ENCODE data around the gene THBD.

The THBD gene

DNA sequence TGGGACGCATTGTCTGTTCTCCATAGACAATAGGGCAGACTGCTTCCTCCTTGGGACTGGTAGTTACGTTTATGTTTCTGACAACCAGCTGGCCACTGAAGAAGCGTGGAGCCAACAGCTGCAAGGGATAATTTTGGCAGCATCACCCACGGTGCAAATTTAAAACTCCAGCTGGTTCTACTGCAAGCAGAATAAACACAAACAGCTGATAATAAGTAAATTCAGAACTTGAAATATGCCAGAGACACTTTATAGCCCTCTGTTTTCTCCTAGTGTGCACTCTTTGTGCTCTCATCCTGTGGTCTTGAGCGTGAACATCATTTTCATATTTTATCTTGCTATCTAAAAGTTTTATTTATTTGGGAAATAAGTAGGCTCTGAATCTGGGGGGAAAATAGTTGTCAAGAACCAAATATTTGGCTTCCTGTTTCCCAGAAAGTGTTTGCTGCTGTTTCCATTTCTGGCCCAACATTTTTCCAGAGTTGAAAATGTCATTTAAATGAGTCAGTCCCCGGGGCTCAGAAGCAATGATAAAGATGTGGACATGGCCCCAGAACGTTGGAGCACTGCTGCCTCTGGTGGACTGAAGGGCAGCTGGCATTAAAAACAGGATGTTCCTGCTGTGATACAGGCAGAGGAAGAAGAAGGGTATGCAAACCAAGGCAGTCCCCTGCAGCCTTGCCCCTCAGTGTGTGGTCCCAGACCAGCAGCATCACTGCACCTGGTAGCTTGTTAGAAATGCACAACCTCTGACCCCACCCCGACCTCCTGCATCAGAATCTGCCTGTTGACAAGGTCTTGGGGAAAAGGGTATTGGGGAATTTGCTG is 12.5 kb upstream of the THBD start:
- no peak for FAIRE-seq
- TF ChIP-seq POLR2A (IDR thresholded peaks at IDR 0.05; ENCODE audit: low read depth, low read length), result no peak

DNA sequence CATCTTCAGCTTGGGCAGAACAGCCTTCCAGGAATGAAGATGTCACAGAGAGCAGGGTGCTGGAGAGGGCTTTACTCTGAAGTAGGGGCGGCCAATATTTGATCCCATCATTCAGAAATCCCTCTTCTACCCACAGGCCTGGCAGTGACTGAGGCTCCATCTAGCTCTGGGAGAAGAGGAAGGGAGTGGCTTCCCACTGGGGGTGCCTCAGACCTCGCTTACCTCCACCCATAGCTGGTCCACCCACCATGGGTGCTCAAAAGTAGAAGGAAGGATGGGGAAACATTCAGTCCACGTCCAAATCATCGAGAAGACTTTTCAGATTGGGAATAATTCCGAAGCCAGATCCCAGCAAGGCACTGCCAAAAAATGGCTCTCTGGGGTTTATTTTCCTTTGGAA is 11.8 kb upstream of the THBD start:
- DNase-seq (ENCODE audit: insufficient read length, low spot score) (no peak), FAIRE-seq (no peak)
- TF ChIP-seq POLR2A (IDR thresholded peaks at IDR 0.05; ENCODE audit: low read depth, low read length), result no peak

More for the DNA sequence above, 12.5 kb upstream of the THBD start:
- peak; percentile 50 for DNase-seq (ENCODE audit: insufficient read length, low spot score)

DNA sequence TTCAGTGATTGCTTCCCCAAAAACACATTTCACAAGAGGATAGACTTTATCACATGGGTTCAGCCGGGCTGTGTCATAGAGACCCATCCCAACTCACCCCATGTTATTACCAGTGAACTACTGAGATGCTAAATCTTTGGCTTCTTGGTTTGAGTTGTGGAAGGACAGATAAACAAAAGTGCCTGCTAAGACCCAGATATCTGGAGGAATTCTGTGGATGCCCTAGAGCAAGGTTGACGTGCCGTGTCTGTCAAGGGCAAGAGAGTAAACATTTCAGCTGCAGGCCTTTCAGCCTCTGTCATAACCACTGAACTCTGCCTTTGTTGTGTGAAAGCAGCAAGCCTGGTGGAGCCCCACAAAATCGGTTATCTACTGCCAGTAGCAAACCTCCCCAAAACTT is 11.2 kb upstream of the THBD start:
- no peak for FAIRE-seq
- no peak for TF ChIP-seq POLR2A (IDR thresholded peaks at IDR 0.05; ENCODE audit: low read depth, low read length)
- no peak for DNase-seq (ENCODE audit: insufficient read length, low spot score)

DNA sequence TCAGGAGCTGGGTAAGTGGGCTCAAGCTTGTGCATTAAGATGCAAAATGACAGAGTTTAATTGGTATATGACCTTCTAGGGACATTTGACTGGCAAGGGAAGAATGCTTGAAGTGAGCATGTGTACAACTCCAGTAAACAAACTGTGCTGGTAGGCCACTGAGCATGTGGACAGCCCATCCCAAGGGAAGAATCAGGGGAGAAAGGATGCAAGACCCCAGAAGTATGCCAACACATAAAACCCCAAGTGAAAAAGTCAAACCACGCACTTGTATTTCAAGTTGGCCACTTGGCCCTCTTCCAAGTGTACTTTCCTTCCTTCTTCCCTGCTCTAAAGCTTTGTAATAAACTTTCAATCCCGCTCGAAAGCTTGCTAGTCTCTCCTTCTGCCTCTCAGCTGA is 10.4 kb upstream of the THBD start:
- DNase-seq (ENCODE audit: insufficient read length, low spot score), result no peak
- no peak for FAIRE-seq
- no peak for TF ChIP-seq POLR2A (IDR thresholded peaks at IDR 0.05; ENCODE audit: low read depth, low read length)

DNA sequence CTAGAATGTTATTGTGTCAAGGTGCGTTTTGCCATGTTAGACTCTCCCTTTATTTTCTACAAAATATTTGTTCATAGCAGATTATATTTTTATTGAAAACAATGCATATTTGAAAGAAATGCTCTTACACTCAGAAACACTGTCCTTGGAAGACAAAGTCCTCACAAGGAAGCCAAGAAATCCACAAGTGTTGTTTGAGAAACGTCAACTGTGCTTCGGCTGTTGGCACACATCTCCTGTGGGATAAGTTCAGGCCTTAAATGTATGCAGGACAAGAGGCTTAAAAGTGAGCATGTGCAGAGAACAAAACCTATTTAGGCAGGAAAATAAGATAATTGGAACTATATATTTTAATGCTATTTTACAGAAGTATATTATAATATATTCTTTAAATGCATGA is 9.5 kb upstream of the THBD start:
- FAIRE-seq, result no peak
- DNase-seq (ENCODE audit: insufficient read length, low spot score), result no peak
- TF ChIP-seq POLR2A (IDR thresholded peaks at IDR 0.05; ENCODE audit: low read depth, low read length), result no peak

DNA sequence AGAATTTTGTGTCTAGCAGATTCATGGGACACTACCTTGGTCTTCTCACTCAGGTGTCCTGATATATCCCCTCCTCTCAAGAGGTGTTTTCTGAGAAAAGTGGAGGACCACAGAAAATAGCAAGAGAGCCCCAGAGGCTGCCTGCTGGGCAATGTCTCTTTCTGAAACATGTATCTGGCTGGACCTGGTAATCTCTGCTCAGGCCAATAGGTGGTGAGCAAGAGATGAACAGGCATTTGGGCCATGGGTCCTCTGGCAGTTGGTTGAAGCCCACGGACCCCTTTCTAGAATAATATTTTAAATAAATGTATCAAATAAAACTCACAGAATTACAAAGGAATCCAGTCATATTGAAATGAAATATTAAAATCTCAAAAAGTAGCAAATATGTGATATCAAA is 8.8 kb upstream of the THBD start:
- FAIRE-seq (no peak), DNase-seq (ENCODE audit: insufficient read length, low spot score) (no peak)
- TF ChIP-seq POLR2A (IDR thresholded peaks at IDR 0.05; ENCODE audit: low read depth, low read length), result no peak

DNA sequence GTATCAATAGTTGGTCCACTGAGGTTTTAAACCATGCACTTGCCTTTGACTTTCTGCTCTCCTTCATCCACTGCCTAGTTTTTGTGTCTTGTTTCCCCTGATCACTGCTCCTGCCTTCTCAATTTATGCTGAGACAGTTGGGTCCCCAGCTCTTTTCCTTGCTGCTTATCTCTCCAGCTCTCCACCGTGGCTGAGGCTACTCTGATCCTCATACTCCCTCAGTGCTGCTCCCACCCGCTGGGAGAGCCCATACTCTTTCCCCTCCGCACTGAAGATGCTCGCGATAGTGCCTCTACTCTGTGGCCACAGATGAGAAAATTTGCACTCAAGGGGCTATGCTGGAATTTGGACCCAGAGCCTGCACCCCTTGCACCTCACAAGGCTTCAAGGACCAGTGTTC is 3.4 kb upstream of the THBD start:
- no peak for TF ChIP-seq POLR2A (IDR thresholded peaks at IDR 0.05; ENCODE audit: low read depth, low read length)
- DNase-seq (ENCODE audit: insufficient read length, low spot score), result no peak
- no peak for FAIRE-seq

DNA sequence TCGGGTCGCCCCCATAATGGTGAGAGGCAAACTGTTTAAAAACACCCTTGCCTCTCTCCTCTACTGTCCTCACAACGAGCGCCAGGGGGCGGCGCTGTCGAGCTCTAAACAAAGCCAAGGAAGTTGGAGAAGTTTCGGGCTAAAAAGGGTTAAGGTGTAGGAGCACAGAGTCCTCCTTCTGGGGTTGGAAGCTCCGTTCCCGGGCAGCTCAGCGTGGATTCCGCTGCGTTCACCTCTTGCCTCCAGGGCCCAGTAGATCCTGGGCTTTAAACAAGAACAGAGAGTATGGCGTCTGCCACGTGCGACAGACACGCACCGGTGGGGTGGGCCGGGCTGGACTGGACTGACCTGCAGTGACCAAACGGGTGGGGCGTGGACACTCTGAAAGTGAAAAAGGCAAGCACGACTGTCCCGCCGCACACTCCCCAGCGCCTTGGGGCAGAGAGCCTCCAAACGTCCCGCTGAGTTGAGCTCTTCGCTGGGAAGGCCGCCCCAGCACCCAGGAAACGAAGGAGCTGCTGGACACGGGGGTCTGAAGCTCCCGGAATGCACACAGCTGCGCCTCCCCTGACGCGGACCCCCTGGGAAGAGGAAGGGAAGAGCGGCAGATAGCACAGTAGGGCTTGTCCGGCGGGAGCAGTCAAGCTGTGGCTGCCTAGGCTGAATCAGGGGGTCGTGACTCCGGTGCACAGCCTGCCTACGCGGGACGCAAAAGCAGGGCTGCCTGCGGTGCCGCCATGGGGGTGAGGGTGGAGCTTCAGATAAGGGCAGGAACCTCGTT is 1.6 kb upstream of the THBD start:
- DNase-seq (ENCODE audit: insufficient read length, low spot score), result peak; percentile 41
- no peak for FAIRE-seq
- no peak for TF ChIP-seq POLR2A (IDR thresholded peaks at IDR 0.05; ENCODE audit: low read depth, low read length)

DNA sequence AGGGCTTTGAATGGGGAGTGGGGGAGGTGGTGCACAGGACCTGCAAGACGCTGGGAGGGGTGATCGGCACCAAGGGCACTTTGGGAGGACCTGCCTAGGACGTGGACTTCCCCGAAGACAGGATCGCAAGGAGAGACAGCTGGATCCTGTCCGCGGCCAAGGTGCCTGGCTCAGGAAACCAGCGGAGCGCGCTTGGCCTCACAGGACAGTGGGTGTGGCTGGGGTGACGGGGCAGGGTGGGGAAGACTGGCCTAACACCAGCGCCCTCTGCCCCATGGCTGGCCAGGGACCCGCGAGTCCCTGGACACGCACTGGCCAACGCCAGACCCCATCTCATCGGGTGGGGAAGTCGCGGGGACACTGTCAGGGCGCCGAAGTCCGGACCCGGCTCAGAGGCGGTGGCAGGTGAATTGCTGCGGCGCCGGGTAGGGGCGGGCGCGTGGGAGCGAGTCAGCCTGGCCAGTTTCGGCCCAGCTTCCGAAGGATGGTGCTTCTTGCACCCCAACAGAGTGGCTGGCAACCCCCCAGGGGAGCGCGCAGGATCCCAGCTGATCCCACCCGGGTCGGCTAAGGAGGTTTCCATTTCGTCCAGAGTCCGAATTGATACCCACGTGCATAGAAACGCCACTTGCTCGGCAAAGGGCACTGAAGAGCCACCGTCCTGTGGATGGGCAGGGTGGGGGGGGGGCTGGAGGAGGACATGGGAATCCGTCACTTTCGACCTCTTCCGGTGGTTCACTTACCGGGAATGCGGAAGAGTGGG is 785 bp upstream of the THBD start:
- peak; percentile 42 for DNase-seq (ENCODE audit: insufficient read length, low spot score)
- TF ChIP-seq POLR2A (IDR thresholded peaks at IDR 0.05; ENCODE audit: low read depth, low read length), result no peak
- FAIRE-seq, result no peak

DNA sequence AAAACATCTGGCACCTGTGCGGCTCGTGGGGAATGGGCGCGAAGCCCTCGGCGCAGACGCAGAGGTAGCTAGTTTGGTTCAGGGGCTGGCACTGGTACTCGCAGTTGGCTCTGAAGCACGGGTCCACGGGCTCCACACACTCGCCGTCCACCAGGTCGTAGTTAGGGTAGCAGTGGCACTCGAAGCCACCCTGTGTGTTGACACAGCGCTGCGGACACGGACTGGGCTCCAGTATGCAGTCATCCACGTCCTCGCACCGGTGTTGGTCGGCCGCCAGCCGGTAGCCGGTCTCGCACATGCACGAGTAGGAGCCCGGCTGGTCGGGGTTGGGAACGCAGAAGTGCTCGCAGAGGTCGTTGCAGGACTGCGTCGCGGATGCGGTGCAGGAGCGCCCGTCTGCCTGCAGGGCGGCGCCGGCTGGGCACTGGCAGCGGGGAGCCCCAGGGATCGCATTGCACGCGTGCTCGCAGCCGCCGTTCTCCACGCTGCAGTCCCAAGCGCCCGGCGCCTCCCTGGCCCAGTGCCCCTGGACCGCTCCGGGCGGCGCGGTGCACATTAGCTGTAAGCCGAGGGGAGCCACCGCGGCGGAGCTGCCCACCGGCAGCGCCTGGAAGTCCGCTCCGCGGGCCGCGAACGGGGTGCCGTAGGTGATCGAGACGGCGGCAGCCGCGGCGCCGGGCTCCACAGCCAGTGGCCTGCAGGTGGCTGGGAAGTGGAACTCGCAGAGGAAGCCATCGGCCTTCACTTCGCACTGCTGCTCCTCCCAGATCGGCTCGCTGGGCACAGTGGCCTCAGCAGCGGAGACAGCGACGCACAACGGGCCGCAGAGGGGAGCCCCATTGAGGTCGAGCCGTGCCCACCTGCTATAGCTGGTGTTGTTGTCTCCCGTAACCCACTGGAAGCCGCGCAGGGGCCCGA is 930 bp downstream of the THBD start:
- no peak for TF ChIP-seq POLR2A (IDR thresholded peaks at IDR 0.05; ENCODE audit: low read depth, low read length)
- FAIRE-seq, result no peak

DNA sequence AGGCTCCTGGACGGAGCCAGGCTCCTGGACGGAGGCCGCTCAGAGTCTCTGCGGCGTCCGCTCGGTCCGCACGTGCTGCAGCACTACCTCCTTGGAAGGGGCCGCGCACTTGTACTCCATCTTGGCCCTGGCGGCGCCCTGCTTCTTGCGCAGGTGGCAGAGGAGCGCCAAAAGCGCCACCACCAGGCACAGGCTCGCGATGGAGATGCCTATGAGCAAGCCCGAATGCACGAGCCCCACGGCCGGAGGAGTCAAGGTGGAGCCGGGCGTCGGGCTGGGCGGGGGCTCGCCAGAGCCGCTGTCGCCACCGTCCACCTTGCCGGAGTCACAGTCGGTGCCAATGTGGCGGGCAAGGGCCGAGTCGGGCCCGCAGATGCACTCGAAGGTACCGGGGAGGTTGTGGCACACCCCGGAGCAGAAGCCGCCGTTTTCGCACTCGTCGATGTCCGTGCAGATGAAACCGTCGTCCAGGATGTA is 1.7 kb downstream of the THBD start:
- DNase-seq (ENCODE audit: insufficient read length, low spot score), result no peak
- FAIRE-seq, result no peak
- TF ChIP-seq POLR2A (IDR thresholded peaks at IDR 0.05; ENCODE audit: low read depth, low read length), result no peak

More for the DNA sequence above, 930 bp downstream of the THBD start:
- DNase-seq (ENCODE audit: insufficient read length, low spot score), result no peak

DNA sequence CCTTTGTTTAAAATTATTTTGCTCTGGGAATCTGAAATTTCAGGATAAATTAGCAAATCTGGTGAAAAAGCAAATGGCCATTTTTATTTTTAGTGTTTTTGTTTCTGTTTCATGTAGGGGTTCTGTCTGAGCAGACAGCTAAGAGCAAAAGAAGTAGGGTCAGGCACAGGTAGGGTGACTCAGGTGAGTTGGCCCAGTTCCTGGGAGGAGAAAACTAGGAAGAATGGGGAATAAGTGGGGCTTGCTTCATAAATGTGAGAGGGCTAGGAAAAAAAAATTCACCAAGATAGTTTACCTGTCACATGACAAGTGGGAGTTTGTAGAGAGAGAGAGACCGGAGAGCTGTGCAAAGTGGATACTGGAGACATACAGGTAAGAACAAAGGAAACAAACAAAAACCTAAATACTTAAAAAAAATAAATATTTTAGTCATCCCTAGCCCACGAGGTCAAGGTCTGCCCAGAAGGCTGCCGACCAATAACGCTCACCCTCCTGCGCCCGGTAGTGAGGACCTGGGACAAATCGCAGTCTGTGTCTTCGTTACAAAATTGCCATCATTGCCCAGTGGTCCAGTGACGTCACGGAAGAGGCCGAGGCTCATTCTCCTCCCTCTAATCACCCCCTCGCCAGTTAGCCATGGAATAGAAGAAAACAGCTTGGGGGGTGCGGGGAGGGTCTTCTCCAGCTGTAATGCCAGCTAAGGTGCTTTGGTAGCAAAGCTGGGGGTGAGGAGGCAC is 2.3 kb downstream of the THBD start:
- DNase-seq (ENCODE audit: insufficient read length, low spot score) (no peak), FAIRE-seq (no peak)
- no peak for TF ChIP-seq POLR2A (IDR thresholded peaks at IDR 0.05; ENCODE audit: low read depth, low read length)
